Measurements from ENCODE around the gene SP2. TPM values are rescaled to one million over a fixed set of nuclear protein-coding genes. Genes with fewer than 3 reads are reported as not detected.
A peak's percentile ranks its signal among the peaks of the same experiment; 100 is the strongest.

The SP2 gene
- total RNA-seq, 1 donor from 2014 or later: 18.0 TPM

- no peak for TF ChIP-seq CTCF (IDR thresholded peaks at IDR 0.05; ENCODE audit: unreplicated experiment)
- H3K4me1 Mint-ChIP-seq: peaks cover 64% of the 10 kb centered on the region
- H3K9me3 Mint-ChIP-seq: no peaks in the 10 kb centered on the region
- peak overlapping the region; percentile 91 for H3K27ac Mint-ChIP-seq
- H3K27me3 Mint-ChIP-seq (ENCODE audit: low read depth): no peaks in the 10 kb centered on the region
- no peaks in the 10 kb centered on the region for H3K36me3 Mint-ChIP-seq
- H3K4me3 Mint-ChIP-seq: no peak overlapping the region
- DNase-seq (ENCODE audit: low spot score in 2 of 2, unreplicated experiment in 2 of 2): no peak
These were observed 13.1 kb upstream of the SP2 start for GRCh38 chr17:47882695-47883588.

- no peaks in the 10 kb centered on the region for H3K27me3 Mint-ChIP-seq (ENCODE audit: low read depth)
- peak in 1 of 2 experiments; percentile 59 for DNase-seq (ENCODE audit: low spot score in 2 of 2, unreplicated experiment in 2 of 2)
- TF ChIP-seq CTCF (IDR thresholded peaks at IDR 0.05; ENCODE audit: unreplicated experiment): no peak
- H3K36me3 Mint-ChIP-seq: no peaks in the 10 kb centered on the region
- H3K4me3 Mint-ChIP-seq: peak overlapping the region; percentile 28
- peaks cover 57% of the 10 kb centered on the region for H3K4me1 Mint-ChIP-seq
- no peaks in the 10 kb centered on the region for H3K9me3 Mint-ChIP-seq
- H3K27ac Mint-ChIP-seq: peak overlapping the region; percentile 91
These were observed 12.2 kb upstream of the SP2 start for GRCh38 chr17:47883589-47884426.

GRCh38 chr17:47884427-47884740, 11.7 kb upstream of the SP2 start:
- H3K36me3 Mint-ChIP-seq: no peaks in the 10 kb centered on the region
- peaks cover 52% of the 10 kb centered on the region for H3K4me1 Mint-ChIP-seq
- H3K27ac Mint-ChIP-seq: peak overlapping the region; percentile 91
- H3K27me3 Mint-ChIP-seq (ENCODE audit: low read depth): no peaks in the 10 kb centered on the region
- peak overlapping the region; percentile 28 for H3K4me3 Mint-ChIP-seq
- H3K9me3 Mint-ChIP-seq: no peaks in the 10 kb centered on the region
- no peak for DNase-seq (ENCODE audit: low spot score in 2 of 2, unreplicated experiment in 2 of 2)
- no peak for TF ChIP-seq CTCF (IDR thresholded peaks at IDR 0.05; ENCODE audit: unreplicated experiment)

- no peak for DNase-seq (ENCODE audit: low spot score in 2 of 2, unreplicated experiment in 2 of 2)
- no peak overlapping the region for H3K4me3 Mint-ChIP-seq
- no peaks in the 10 kb centered on the region for H3K27me3 Mint-ChIP-seq (ENCODE audit: low read depth)
- H3K4me1 Mint-ChIP-seq: peaks cover 50% of the 10 kb centered on the region
- no peaks in the 10 kb centered on the region for H3K36me3 Mint-ChIP-seq
- H3K9me3 Mint-ChIP-seq: no peaks in the 10 kb centered on the region
- peak overlapping the region; percentile 91 for H3K27ac Mint-ChIP-seq
- TF ChIP-seq CTCF (IDR thresholded peaks at IDR 0.05; ENCODE audit: unreplicated experiment): no peak
These were observed 10.9 kb upstream of the SP2 start for GRCh38 chr17:47884905-47885730.

GRCh38 chr17:47888293-47888692, 7.7 kb upstream of the SP2 start:
- H3K27me3 Mint-ChIP-seq (ENCODE audit: low read depth): no peaks in the 10 kb centered on the region
- TF ChIP-seq CTCF (IDR thresholded peaks at IDR 0.05; ENCODE audit: unreplicated experiment): no peak
- no peak overlapping the region for H3K27ac Mint-ChIP-seq
- peaks cover 28% of the 10 kb centered on the region for H3K4me1 Mint-ChIP-seq
- H3K36me3 Mint-ChIP-seq: no peaks in the 10 kb centered on the region
- no peaks in the 10 kb centered on the region for H3K9me3 Mint-ChIP-seq
- no peak for DNase-seq (ENCODE audit: low spot score in 2 of 2, unreplicated experiment in 2 of 2)
- H3K4me3 Mint-ChIP-seq: no peak overlapping the region
